ENCODE data around the gene PNPLA3. TPM values are rescaled to one million over a fixed set of nuclear protein-coding genes. Genes with fewer than 3 reads are reported as not detected.

The PNPLA3 gene
- total and polyA plus RNA-seq, 2 of the 4 experiments (the other 2 are of a cell fraction), result 3.6 to 7.5 TPM

GRCh38 chr22:43944670-43945430 is 21.2 kb downstream of the PNPLA3 start:
- POLR2A ChIA-PET (ENCODE audit: unreplicated experiment), result no interaction called here

More at GRCh38 chr22:43944670-43945430, 21.2 kb downstream of the PNPLA3 start:
- Histone ChIP-seq H3K18ac (ENCODE audit: low read depth, low read length) (no peak overlapping the region), H3K9me1 (ENCODE audit: insufficient read depth, low read length) (no peaks in the 10 kb centered on the region), H4K20me1 (ENCODE audit: insufficient read depth, low read length) (no peaks in the 10 kb centered on the region), H2AK5ac (ENCODE audit: low read depth, low read length) (no peak overlapping the region), H4K8ac (ENCODE audit: low read depth in 2 of 2, low read length in 2 of 2) (no peak overlapping the region), H2BK20ac (ENCODE audit: low read depth, low read length) (no peak overlapping the region), H2AK9ac (replicated peaks; ENCODE audit: low read depth, low read length, poor library complexity) (no peak overlapping the region), H4K91ac (ENCODE audit: insufficient read depth, low read depth, low read length) (no peak overlapping the region), H3K27ac (ENCODE audit: insufficient read depth, low read length) (no peak overlapping the region), H3K4me1 (ENCODE audit: control insufficient read depth, insufficient read depth, low read length) (no peaks in the 10 kb centered on the region), H4K5ac (ENCODE audit: low read depth, low read length) (no peak overlapping the region), H3K27me3 (ENCODE audit: control insufficient read depth, insufficient read depth, low read length) (no peaks in the 10 kb centered on the region), H2BK5ac (ENCODE audit: low read depth, low read length, poor library complexity, severe bottlenecking) (no peak overlapping the region), H2AFZ (replicated peaks; ENCODE audit: low read length, poor library complexity) (no peak overlapping the region), H3K56ac (ENCODE audit: extremely low read depth, insufficient read depth, low read length) (no peak overlapping the region), H3K4me3 (ENCODE audit: insufficient read depth, low read depth, low read length) (no peak overlapping the region), H3K79me1 (ENCODE audit: low read depth in 1 of 2, low read length in 2 of 2) (no peaks in the 10 kb centered on the region), H3K14ac (replicated peaks; ENCODE audit: low read depth, low read length) (no peak overlapping the region), H3K9ac (ENCODE audit: low read depth, low read length) (no peak overlapping the region), H2BK120ac (ENCODE audit: low read depth, low read length) (no peak overlapping the region), H3K9me3 (ENCODE audit: control insufficient read depth, insufficient read depth, low read length) (no peaks in the 10 kb centered on the region), H2BK15ac (ENCODE audit: low read depth, low read length) (no peak overlapping the region), H3K4me2 (ENCODE audit: low read depth, low read length) (no peak overlapping the region), H3K4ac (ENCODE audit: low read depth, low read length) (no peak overlapping the region), H3K23ac (ENCODE audit: low read depth, low read length) (no peak overlapping the region; the same call in 1 of the 2 replicates), H3K36me3 (ENCODE audit: control insufficient read depth, insufficient read depth, low read length) (peaks cover 15% of the 10 kb centered on the region)
- ATAC-seq (ENCODE audit: low read depth) (no peak), DNase-seq (no peak)
- CTCF ChIA-PET, result interaction anchor here (0.7 to 1.9 kb wide), 3 partner anchors 8 to 28 kb away, joined by 3 to 5 read pairs (median 5); no protein-coding TSS in a partner anchor
- in situ Hi-C loops (cut with MboI; ENCODE audit: low sequenced_read_pairs) (no loop called here), dilution Hi-C loops (cut with HindIII; ENCODE audit: low sequenced_read_pairs, unreplicated experiment) (no loop called here), intact Hi-C loops (cut with micrococcal nuclease) (loop anchor here (5.0 kb wide), 2 partner anchors 43 to 63 kb away; no protein-coding TSS in a partner anchor)
- no peak for TF ChIP-seq RCOR1 (IDR thresholded peaks at IDR 0.05; ENCODE audit: insufficient replicate concordance, low read length)
- no peak for TF ChIP-seq BHLHE40 (IDR thresholded peaks at IDR 0.05; ENCODE audit: low read depth, low read length)
- TF ChIP-seq POLR2A (IDR thresholded peaks at IDR 0.05; ENCODE audit: low read depth, low read length), result no peak
- no peak for TF ChIP-seq CTCF (conservative IDR thresholded peaks at IDR 0.05; ENCODE audit: low read depth, low read length)
- no peak for TF ChIP-seq SMC3 (IDR thresholded peaks at IDR 0.05; ENCODE audit: low read depth, low read length)
- TF ChIP-seq CHD1 (IDR thresholded peaks at IDR 0.05; ENCODE audit: low read depth, low read length), result no peak
- no peak for TF ChIP-seq MXI1 (IDR thresholded peaks at IDR 0.05; ENCODE audit: borderline replicate concordance, low read depth, low read length)
- TF ChIP-seq USF2 (IDR thresholded peaks at IDR 0.05; ENCODE audit: low read depth, low read length), result no peak
- no peak for TF ChIP-seq ELK1 (IDR thresholded peaks at IDR 0.05; ENCODE audit: borderline replicate concordance, low read depth, low read length)
- no TSS peak for BruUV-seq (replicated peaks)
- WGBS, 2 experiments (ENCODE audit: extremely low coverage in 2 of 2, insufficient read length in 1 of 2), result 89% methylated on average over 11 of the region's 20 CpGs; no CpG with 5 or more reads in 1 of the 2 experiments
